Fibroblast of the aortic adventitia (primary cell): ENCODE results near the gene XYLT1. TPM values are rescaled to one million over a fixed set of nuclear protein-coding genes. Genes with fewer than 3 reads are reported as not detected.

Experiments used
- DNase-seq: peaks from one replicate; pipeline ENCODE4 v3.0.0-alpha.2; 2010; ENCODE audit warnings: low read depth
- H3K4me3 ChIP-seq: 2 replicates; pipeline ENCODE4 v1.5.1; 2011; ENCODE audit warnings: low read depth, mild to moderate bottlenecking, control low read depth, low read length, moderate library complexity
- total RNA-seq: library from RNA; depleted of rRNA; stranded (reverse); fragments of >200 nt; gene quantifications from 2 replicates; pipeline ENCODE4 v1.2.3, GENCODE V29; 2012; ENCODE audit warnings: low replicate concordance
- TF ChIP-seq, protein P1 (sequence below): IDR thresholded peaks from 2 replicates; pipeline ENCODE4 v1.5.1; 2011; ENCODE audit warnings: mild to moderate bottlenecking, low read length, control low read depth, inconsistent platforms; ENCODE audit not compliant: insufficient read depth

The XYLT1 gene
- total RNA-seq, 1 donor: 32.7 TPM

- no peak for DNase-seq
- TF ChIP-seq, protein P1, sequence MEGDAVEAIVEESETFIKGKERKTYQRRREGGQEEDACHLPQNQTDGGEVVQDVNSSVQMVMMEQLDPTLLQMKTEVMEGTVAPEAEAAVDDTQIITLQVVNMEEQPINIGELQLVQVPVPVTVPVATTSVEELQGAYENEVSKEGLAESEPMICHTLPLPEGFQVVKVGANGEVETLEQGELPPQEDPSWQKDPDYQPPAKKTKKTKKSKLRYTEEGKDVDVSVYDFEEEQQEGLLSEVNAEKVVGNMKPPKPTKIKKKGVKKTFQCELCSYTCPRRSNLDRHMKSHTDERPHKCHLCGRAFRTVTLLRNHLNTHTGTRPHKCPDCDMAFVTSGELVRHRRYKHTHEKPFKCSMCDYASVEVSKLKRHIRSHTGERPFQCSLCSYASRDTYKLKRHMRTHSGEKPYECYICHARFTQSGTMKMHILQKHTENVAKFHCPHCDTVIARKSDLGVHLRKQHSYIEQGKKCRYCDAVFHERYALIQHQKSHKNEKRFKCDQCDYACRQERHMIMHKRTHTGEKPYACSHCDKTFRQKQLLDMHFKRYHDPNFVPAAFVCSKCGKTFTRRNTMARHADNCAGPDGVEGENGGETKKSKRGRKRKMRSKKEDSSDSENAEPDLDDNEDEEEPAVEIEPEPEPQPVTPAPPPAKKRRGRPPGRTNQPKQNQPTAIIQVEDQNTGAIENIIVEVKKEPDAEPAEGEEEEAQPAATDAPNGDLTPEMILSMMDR: no peak
- no peak overlapping the region for H3K4me3 ChIP-seq
These were observed 213.2 kb downstream of the XYLT1 start for GRCh38 chr16:17257426-17258023.

DNA sequence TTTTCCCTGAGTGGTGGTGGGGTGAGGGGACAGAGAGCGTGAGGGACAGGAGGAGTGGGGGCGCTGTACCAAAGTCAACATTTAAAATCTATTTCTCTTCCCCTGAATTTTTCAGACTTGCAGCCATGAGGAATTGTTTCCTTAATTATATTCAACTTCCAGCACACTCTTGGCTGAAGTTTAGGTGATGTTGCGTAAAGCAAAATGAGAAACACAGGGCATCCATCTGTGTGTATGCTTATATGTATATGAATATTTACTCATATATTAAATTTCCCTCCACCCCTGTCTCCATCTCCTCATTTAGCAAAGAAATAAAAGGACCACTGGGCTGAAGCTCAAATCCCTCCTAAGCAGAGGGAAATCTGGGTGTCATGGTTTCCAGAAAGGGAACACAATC is 218.1 kb downstream of the XYLT1 start:
- DNase-seq: no peak
- no peak overlapping the region for H3K4me3 ChIP-seq
- TF ChIP-seq, protein P1: no peak

DNA sequence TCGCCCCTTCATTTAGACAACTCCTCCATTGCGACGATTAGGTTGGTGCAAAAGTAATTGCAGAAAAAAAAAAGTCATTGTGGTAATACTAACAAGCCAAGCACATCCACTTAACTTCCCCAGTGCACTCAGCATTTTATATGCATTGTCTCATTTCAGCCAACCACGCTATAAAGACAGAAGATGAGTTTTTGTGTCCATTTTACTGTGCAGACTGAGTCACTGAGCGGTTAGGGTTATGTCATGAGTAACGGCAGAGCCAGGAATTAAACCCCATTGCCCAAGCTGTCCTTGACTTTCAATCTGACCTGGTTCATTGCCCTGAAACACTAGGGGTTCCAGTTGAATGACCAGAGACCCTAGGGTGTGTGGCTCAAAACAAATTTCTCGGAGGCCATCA is 218.7 kb downstream of the XYLT1 start:
- H3K4me3 ChIP-seq: no peak overlapping the region
- DNase-seq: no peak
- TF ChIP-seq, protein P1: no peak

DNA sequence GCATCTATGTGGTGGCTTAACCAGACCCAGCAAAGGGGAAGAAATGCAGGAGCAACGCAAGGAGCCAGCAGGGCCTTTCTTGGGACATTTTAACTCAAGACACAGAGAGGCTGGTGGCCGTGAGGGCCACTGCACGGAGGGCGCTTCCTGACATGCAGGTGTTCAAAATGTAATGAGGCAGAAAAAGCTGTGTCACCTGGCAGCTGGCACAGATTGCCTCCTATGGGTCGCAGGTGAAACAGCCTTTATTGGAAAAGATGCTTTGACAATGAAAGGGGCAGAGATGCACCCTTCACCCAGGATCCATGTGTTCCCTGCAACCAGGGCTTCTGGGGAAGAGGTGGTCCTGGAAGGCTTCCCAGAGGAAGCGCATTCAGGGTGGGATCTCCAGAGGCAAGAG is 219.3 kb downstream of the XYLT1 start:
- H3K4me3 ChIP-seq: no peak overlapping the region
- TF ChIP-seq, protein P1: no peak
- no peak for DNase-seq

DNA sequence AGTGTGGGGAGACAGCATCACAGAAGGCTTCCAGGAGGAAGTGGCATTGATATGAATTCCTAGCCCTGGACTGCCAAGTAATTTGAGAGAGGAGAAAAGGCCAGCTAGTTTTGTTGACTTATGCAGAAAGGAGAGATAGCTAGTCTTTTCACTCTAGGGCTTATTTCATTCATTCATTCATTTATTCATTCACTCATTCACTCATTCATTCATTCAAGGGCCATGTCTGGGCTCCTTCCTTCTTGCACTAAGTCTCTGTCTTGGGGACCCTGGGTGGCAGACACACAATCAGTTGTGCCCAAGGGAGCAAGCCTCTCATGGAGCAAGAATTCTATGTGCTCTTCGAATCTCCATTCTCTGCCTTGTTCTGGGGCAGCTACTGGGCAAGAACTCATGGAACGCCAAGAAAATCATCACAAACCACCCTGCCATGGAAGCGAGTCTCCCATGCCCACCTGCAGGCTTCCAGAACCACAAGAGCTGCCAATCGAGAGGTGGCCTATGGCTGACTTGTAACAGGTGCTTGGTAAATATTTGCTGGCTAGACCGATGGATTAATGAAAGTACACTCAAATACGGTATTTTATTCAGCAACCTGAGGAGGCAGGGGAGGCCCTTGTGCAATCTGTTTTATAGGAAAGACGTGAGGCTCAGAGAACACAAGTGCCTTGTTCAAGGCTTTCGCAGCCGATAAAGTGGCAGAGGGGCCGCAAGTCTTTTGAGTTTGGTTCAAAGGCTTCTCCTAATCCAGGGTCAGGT is 223.6 kb downstream of the XYLT1 start:
- TF ChIP-seq, protein P1: no peak
- no peak for DNase-seq
- H3K4me3 ChIP-seq: no peak overlapping the region

- H3K4me3 ChIP-seq: no peak overlapping the region
- TF ChIP-seq, protein P1: no peak
- no peak for DNase-seq
These were observed 224.4 kb downstream of the XYLT1 start for GRCh38 chr16:17246268-17246885.
